Kidney (tissue), 14 donors: ENCODE measurements around the gene TOP2A. TPM values are rescaled to one million over a fixed set of nuclear protein-coding genes. Genes with fewer than 3 reads are reported as not detected.

Experiments used
- DNase-seq, 5 donors: peaks; one replicate each; pipeline ENCODE4 v3.0.0-alpha.2; 2013 to 2020
- FAIRE-seq: peaks from 2 replicates; lab custom pipeline; 2012; peaks lifted over from hg19 to GRCh38; lab: Jason Lieb, UNC
- H3K27ac ChIP-seq, 2 donors: one replicate each; pipeline ENCODE4 v1.7.0; 2013; ENCODE audit warnings: low read depth in 2 of 2, low read length in 2 of 2, inconsistent platforms in 1 of 2
- H3K27me3 ChIP-seq: one replicate; pipeline ENCODE4 v1.7.1; 2013; ENCODE audit warnings: low read length, inconsistent platforms; ENCODE audit not compliant: control insufficient read depth, insufficient read depth
- H3K36me3 ChIP-seq, 3 donors: one replicate each; pipeline versions ENCODE4 v1.7.0 to v1.7.1; 2013; ENCODE audit warnings: low read length in 3 of 3, control low read depth in 1 of 3, inconsistent platforms in 1 of 3; ENCODE audit not compliant: insufficient read depth in 3 of 3, control insufficient read depth in 2 of 3
- H3K4me1 ChIP-seq, 3 donors: one replicate each; pipeline versions ENCODE4 v1.7.0 to v1.7.1; 2013; ENCODE audit warnings: low read length in 3 of 3, inconsistent platforms in 1 of 3, low read depth in 1 of 3; ENCODE audit not compliant: control insufficient read depth in 2 of 3, insufficient read depth in 2 of 3
- H3K4me3 ChIP-seq, 3 donors: one replicate each; pipeline versions ENCODE4 v1.7.0 to v1.8.1; 2013; ENCODE audit warnings: low read length in 3 of 3, control low read depth in 1 of 3, inconsistent platforms in 1 of 3
- H3K9ac ChIP-seq, 3 donors: one replicate each; pipeline versions ENCODE4 v1.7.0 to v1.7.1; 2013; ENCODE audit warnings: low read length in 3 of 3, control low read depth in 1 of 3, inconsistent platforms in 1 of 3
- H3K9me3 ChIP-seq, 3 donors: one replicate each; pipeline versions ENCODE4 v1.7.0 to v1.7.1; 2013; ENCODE audit warnings: low read length in 3 of 3, control low read depth in 1 of 3, inconsistent platforms in 1 of 3; ENCODE audit not compliant: control insufficient read depth in 2 of 3, insufficient read depth in 1 of 3
- CTCF ChIP-seq: IDR thresholded peaks from 3 replicates; pipeline ENCODE4 v1.5.1; 2012; ENCODE audit warnings: mild to moderate bottlenecking, moderate library complexity, borderline replicate concordance; ENCODE audit not compliant: insufficient read depth; ENCODE audit errors: extremely low read depth
- intact Hi-C: fragments of 100-400 bp; cut with DNase I; formaldehyde crosslinking; loops from one replicate; pipeline ENCODE4 v1.11.1; 2022
- polyA plus RNA-seq: library from polyadenylated mRNA; stranded (reverse); fragments of 350-450 nt; fragmentation: Illumina TruSeq; extraction: RNeasy Lipid Tissue Mini Kit (QIAGEN cat#74804); gene quantifications from one replicate; pipeline ENCODE4 v1.2.3, GENCODE V29; 2014; ENCODE audit warnings: low read depth, low replicate concordance; ENCODE audit not compliant: insufficient read depth
- total RNA-seq: library from RNA; stranded (reverse); fragmentation: NEBNext Ultra II Directional; extraction: Animal tissue kit (Norgen Biotek cat#: 25700); gene quantifications from one replicate; pipeline ENCODE4 v1.2.1, GENCODE V29; 2021
- donor health status: control.
- donor health status: control.
- donor health status: control.
- donor health status: control.
- donor health status: control.
- donor health status: DM: yes; HTN: yes; CAD: no.
- donor health status: Normal renal cell carcinoma (clear cell type).

Gene TOP2A
- total and polyA plus RNA-seq, 2 donors from 2014 or later = 0.82 to 2.7 TPM

- H3K27ac ChIP-seq = peak overlapping the region; percentile 93 to 95
- H3K36me3 ChIP-seq = peaks cover 0 to 3% (median 0%) of the 10 kb centered on the region in 3 donors
- DNase-seq (peak in 4 of 5 donors; percentile 67 to 78 (median 75)), FAIRE-seq (no peak)
- H3K9me3 ChIP-seq = no peaks in the 10 kb centered on the region
- peaks cover 5 to 54% (median 42%) of the 10 kb centered on the region in 3 donors for H3K4me1 ChIP-seq
- peak overlapping the region; percentile 77 to 91 (median 81) for H3K4me3 ChIP-seq
- peak overlapping the region; percentile 57 to 98 (median 61) for H3K9ac ChIP-seq
- TF ChIP-seq CTCF = no peak
- H3K27me3 ChIP-seq = no peaks in the 10 kb centered on the region
- intact Hi-C loops = no loop called here
Observed at GRCh38 chr17:40343219-40344119, 74.2 kb downstream of the TOP2A start.

GRCh38 chr17:40342504-40343218, 75.0 kb downstream of the TOP2A start:
- Histone ChIP-seq H3K27me3 (no peaks in the 10 kb centered on the region), H3K36me3 (no peaks in the 10 kb centered on the region), H3K9me3 (no peaks in the 10 kb centered on the region), H3K9ac (peak overlapping the region; percentile 21 to 98 (median 57)), H3K4me3 (peak overlapping the region; percentile 77 to 91 (median 81)), H3K4me1 (peaks cover 5 to 46% (median 36%) of the 10 kb centered on the region in 3 donors), H3K27ac (peak overlapping the region; percentile 93 to 95)
- intact Hi-C loops = no loop called here
- DNase-seq = peak in 2 of 5 donors; percentile 45 to 74
- TF ChIP-seq CTCF = no peak
- FAIRE-seq = no peak

GRCh38 chr17:40341808-40342503, 75.7 kb downstream of the TOP2A start:
- intact Hi-C loops = no loop called here

More at GRCh38 chr17:40341808-40342503, 75.7 kb downstream of the TOP2A start:
- H3K9ac ChIP-seq = peak overlapping the region; percentile 21 to 98 (median 72)
- FAIRE-seq (no peak), DNase-seq (peak; percentile 90 to 96 (median 94))
- no peak for TF ChIP-seq CTCF
- H3K4me1 ChIP-seq = peaks cover 5 to 39% (median 31%) of the 10 kb centered on the region in 3 donors
- no peaks in the 10 kb centered on the region for H3K36me3 ChIP-seq
- no peaks in the 10 kb centered on the region for H3K27me3 ChIP-seq
- H3K4me3 ChIP-seq = peak overlapping the region; percentile 86 to 91 (median 91)
- H3K27ac ChIP-seq = peak overlapping the region; percentile 93 to 95
- H3K9me3 ChIP-seq = no peaks in the 10 kb centered on the region
